PFSK-1 (cell line): ENCODE measurements around the gene CBX7.

Experiments
- FOXP2 ChIP-seq: optimal IDR thresholded peaks from 2 replicates; pipeline ENCODE3; 2011; ENCODE audit warnings: borderline replicate concordance, control low read depth, inconsistent platforms; ENCODE audit not compliant: insufficient read depth; ENCODE audit errors: extremely low read length, extremely low read depth
- POLR2AphosphoS5 ChIP-seq: IDR thresholded peaks from 2 replicates; pipeline ENCODE4 v1.6.1; 2012; ENCODE audit warnings: low read depth, mild to moderate bottlenecking, control low read depth, low read length, moderate library complexity
- SIN3A ChIP-seq: IDR thresholded peaks from 2 replicates; pipeline ENCODE4 v1.6.1; 2012; ENCODE audit warnings: mild to moderate bottlenecking, low read length, moderate library complexity, borderline replicate concordance; ENCODE audit not compliant: insufficient read depth
- TAF1 ChIP-seq: IDR thresholded peaks from 2 replicates; pipeline ENCODE4 v1.6.1; 2012; ENCODE audit warnings: low read length, control low read depth, borderline replicate concordance; ENCODE audit not compliant: insufficient read depth
- TF ChIP-seq, protein P1 (sequence below), 2 experiments: IDR thresholded peaks; 2 replicates each; pipeline versions ENCODE4 v1.6.1 to v1.8.0; 2011 to 2012; ENCODE audit warnings: low read depth in 2 of 2, low read length in 2 of 2, control low read depth in 1 of 2, inconsistent platforms in 1 of 2, mild to moderate bottlenecking in 1 of 2, moderate library complexity in 1 of 2; ENCODE audit not compliant: insufficient read depth in 1 of 2

CBX7 gene

DNA sequence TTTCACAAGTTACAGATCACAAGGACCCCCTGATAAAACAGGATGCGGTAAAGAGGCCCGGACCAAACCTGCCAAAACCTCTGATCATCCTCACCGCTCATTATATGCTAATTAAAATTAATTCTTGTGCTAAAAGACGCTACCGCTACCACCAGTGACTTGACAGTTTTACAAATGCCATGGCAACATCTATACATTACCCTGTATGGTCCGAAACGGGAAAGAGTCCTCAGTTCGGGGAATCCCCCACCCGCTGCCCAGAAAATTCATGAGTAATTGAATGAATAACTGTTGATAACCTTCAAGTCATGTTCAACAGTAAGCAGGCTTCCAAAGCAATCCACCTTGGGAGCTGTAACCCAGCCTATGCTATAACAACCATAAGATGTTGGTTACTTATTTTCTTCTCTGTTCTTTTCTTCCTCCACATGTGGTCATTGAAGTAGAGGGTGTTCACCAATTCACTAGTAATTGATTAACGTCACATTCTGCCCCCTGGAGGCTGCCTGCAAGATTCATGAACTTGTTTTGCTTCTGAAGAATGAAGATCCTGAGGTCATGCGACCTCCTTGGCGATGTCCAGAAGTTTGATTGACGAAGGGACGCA lies 34.8 kb downstream of the CBX7 start:
- no peak for TF ChIP-seq TAF1
- no peak for TF ChIP-seq SIN3A
- TF ChIP-seq, protein P1, sequence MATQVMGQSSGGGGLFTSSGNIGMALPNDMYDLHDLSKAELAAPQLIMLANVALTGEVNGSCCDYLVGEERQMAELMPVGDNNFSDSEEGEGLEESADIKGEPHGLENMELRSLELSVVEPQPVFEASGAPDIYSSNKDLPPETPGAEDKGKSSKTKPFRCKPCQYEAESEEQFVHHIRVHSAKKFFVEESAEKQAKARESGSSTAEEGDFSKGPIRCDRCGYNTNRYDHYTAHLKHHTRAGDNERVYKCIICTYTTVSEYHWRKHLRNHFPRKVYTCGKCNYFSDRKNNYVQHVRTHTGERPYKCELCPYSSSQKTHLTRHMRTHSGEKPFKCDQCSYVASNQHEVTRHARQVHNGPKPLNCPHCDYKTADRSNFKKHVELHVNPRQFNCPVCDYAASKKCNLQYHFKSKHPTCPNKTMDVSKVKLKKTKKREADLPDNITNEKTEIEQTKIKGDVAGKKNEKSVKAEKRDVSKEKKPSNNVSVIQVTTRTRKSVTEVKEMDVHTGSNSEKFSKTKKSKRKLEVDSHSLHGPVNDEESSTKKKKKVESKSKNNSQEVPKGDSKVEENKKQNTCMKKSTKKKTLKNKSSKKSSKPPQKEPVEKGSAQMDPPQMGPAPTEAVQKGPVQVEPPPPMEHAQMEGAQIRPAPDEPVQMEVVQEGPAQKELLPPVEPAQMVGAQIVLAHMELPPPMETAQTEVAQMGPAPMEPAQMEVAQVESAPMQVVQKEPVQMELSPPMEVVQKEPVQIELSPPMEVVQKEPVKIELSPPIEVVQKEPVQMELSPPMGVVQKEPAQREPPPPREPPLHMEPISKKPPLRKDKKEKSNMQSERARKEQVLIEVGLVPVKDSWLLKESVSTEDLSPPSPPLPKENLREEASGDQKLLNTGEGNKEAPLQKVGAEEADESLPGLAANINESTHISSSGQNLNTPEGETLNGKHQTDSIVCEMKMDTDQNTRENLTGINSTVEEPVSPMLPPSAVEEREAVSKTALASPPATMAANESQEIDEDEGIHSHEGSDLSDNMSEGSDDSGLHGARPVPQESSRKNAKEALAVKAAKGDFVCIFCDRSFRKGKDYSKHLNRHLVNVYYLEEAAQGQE (IDR thresholded peaks at IDR 0.05; ENCODE audit: insufficient read depth in 1 of 2, low read depth in 2 of 2, low read length in 2 of 2) = no peak
- no peak for TF ChIP-seq POLR2AphosphoS5
- TF ChIP-seq FOXP2 = no peak

DNA sequence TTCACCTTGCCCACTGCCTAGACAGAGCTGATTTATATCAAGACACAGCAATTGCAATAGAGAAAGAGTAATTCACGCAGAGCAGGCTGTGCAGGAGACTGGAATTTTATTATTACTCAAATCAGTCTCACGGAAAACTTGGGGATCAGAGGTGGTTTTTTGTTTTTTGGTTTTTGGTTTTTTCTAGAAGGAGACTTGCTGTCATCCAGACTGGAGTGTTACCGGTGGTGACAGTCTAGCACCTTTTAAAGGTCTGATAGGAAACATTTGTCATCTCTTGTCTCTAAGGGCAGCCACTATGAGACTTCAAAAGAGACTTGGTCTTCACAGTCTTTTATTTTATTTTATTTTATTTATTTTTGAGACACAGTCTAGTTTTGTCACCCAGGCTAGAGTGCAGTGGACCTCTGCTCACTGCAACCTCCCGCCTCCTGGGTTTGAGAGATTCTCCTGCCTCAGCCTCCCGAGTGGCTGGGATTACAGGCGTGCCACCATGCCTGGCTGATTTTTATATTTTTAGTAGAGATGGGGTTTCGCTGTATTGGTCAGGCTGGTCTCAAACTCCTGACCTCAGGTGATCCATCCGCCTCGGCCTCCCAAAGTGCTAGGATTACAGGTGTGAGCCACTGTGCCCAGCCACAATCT lies 36.4 kb downstream of the CBX7 start:
- TF ChIP-seq, protein P1 (IDR thresholded peaks at IDR 0.05; ENCODE audit: insufficient read depth in 1 of 2, low read depth in 2 of 2, low read length in 2 of 2) = no peak
- TF ChIP-seq SIN3A (no peak), TAF1 (no peak)

DNA sequence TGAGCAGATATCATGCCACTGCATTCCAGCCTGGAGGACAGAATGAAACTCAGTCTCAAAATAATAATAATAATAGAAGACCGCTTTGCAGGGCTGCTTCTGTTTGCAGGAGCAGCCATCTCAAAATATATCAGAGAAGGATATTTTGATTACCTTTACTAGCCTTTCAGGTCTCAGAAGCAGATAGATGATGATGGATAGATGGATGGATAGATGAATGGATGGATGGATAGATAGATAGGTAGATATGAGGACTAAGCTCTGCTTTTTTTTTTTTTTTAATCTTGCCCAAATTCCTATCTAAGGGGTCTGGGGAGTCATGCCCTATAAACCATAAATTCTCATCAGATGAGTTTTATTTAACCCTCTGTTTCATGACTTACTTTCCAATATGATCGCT lies 36.9 kb downstream of the CBX7 start:
- no peak for TF ChIP-seq SIN3A
- TF ChIP-seq FOXP2 = no peak
- TF ChIP-seq TAF1 = no peak
- TF ChIP-seq, protein P1 (IDR thresholded peaks at IDR 0.05; ENCODE audit: insufficient read depth in 1 of 2, low read depth in 2 of 2, low read length in 2 of 2) = no peak
- no peak for TF ChIP-seq POLR2AphosphoS5

DNA sequence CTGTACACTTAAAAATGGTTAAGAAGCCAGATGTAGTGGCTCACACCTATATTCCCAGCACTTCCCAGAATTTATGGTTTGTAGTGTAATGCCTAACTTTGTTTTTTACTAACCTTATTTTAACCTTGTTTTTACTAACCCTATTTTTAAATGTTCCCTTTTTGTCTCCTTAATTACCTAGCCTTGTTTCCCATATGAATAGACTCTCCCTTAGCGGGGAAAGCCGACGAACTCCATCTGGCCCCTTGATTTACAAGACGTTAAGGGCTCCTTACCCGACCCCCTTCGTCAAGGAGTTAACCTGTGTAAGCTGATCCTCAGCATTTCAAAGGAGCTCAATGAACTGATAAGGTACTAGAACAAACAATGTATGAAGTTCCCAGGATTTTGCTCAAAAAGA lies 38.4 kb downstream of the CBX7 start:
- TF ChIP-seq FOXP2 (no peak), SIN3A (no peak), TAF1 (no peak), POLR2AphosphoS5 (no peak)
- TF ChIP-seq, protein P1 (IDR thresholded peaks at IDR 0.05; ENCODE audit: insufficient read depth in 1 of 2, low read depth in 2 of 2, low read length in 2 of 2) = no peak
